IMR-90 (cell line): ENCODE measurements around the gene ACY1. TPM values are rescaled to one million over a fixed set of nuclear protein-coding genes. Genes with fewer than 3 reads are reported as not detected.
"Not testable (repeated sequence)": the region's sequence is repeated elsewhere in the genome, so short reads cannot be mapped to it uniquely, and the experiment has no call there.

Experiments used
- ATAC-seq: fragments of 200-7000 bp; cut with Tn5 transposase; 2 replicates; pipeline ENCODE4 v1.9.1; 2020; ENCODE audit warnings: low read depth, mild to moderate bottlenecking, moderate library complexity
- BruUV-seq: library from RNA; stranded (reverse); fragments of 400-500 nt; replicated peaks from 2 replicates; lab custom pipeline; 2021; lab: Mats Ljungman, UMichigan
- CTCF ChIA-PET: fragments of 300-600 bp; formaldehyde crosslinking; extraction: SDS; loops from one replicate; lab custom pipeline; 2021; ENCODE audit warnings: antibody characterized with exemption; lab: Yijun Ruan, JAX
- POLR2A ChIA-PET: fragments of 300-600 bp; sonication (Branson Sonifier 250); formaldehyde crosslinking; loops from one replicate; lab custom pipeline; 2022; ENCODE audit warnings: antibody characterized with exemption; ENCODE audit not compliant: unreplicated experiment; lab: Charles Lee
- DNase-seq: peaks from one replicate; pipeline ENCODE4 v3.0.0; 2013
- H2AFZ ChIP-seq: replicated peaks from 2 replicates; pipeline ENCODE3; 2013; ENCODE audit warnings: low read length, mild to moderate bottlenecking; ENCODE audit not compliant: poor library complexity
- H2AK5ac ChIP-seq: 2 replicates; pipeline ENCODE4 v1.6.1; 2013; ENCODE audit warnings: low read depth, low read length, inconsistent platforms
- H2AK9ac ChIP-seq: replicated peaks from 2 replicates; pipeline ENCODE3; 2013; ENCODE audit warnings: mild to moderate bottlenecking, low read depth, low read length, moderate library complexity; ENCODE audit not compliant: poor library complexity
- H2BK120ac ChIP-seq: 2 replicates; pipeline ENCODE4 v1.6.1; 2013; ENCODE audit warnings: low read depth, low read length, inconsistent platforms
- H2BK15ac ChIP-seq: 3 replicates; pipeline ENCODE4 v1.6.1; 2013; ENCODE audit warnings: low read depth, low read length, inconsistent platforms
- H2BK20ac ChIP-seq: 2 replicates; pipeline ENCODE4 v1.6.1; 2013; ENCODE audit warnings: low read depth, mild to moderate bottlenecking, inconsistent platforms, low read length, moderate library complexity
- H2BK5ac ChIP-seq: 2 replicates; pipeline ENCODE4 v1.6.1; 2013; ENCODE audit warnings: mild to moderate bottlenecking, low read depth, low read length, inconsistent platforms; ENCODE audit not compliant: poor library complexity, severe bottlenecking
- H3K14ac ChIP-seq: replicated peaks from 2 replicates; pipeline ENCODE4 v1.6.1; 2013; ENCODE audit warnings: low read depth, low read length, inconsistent platforms
- H3K18ac ChIP-seq: 2 replicates; pipeline ENCODE4 v1.6.1; 2013; ENCODE audit warnings: low read depth, low read length, control low read depth
- H3K23ac ChIP-seq: 2 replicates; pipeline ENCODE4 v1.6.1; 2013; ENCODE audit warnings: low read depth, low read length, inconsistent platforms
- H3K27ac ChIP-seq: 2 replicates; pipeline ENCODE4 v1.5.1; 2013; ENCODE audit warnings: mild to moderate bottlenecking, control low read depth, low read length; ENCODE audit not compliant: insufficient read depth
- H3K27me3 ChIP-seq: 2 replicates; pipeline ENCODE4 v1.6.1; 2013; ENCODE audit warnings: low read length; ENCODE audit not compliant: control insufficient read depth, insufficient read depth
- H3K36me3 ChIP-seq: 2 replicates; pipeline ENCODE4 v1.6.1; 2013; ENCODE audit warnings: low read length, mixed read lengths; ENCODE audit not compliant: control insufficient read depth, insufficient read depth
- H3K4ac ChIP-seq: 2 replicates; pipeline ENCODE4 v1.6.1; 2013; ENCODE audit warnings: low read depth, low read length, inconsistent platforms
- H3K4me1 ChIP-seq: 2 replicates; pipeline ENCODE4 v1.6.1; 2013; ENCODE audit warnings: low read length, mixed read lengths; ENCODE audit not compliant: control insufficient read depth, insufficient read depth
- H3K4me2 ChIP-seq: 2 replicates; pipeline ENCODE4 v1.6.1; 2013; ENCODE audit warnings: low read depth, mild to moderate bottlenecking, control low read depth, low read length, moderate library complexity
- H3K4me3 ChIP-seq: 2 replicates; pipeline ENCODE4 v1.5.1; 2013; ENCODE audit warnings: low read depth, mild to moderate bottlenecking, control low read depth, low read length, moderate library complexity; ENCODE audit not compliant: insufficient read depth
- H3K56ac ChIP-seq: 2 replicates; pipeline ENCODE4 v1.6.1; 2013; ENCODE audit warnings: low read length, inconsistent platforms; ENCODE audit not compliant: insufficient read depth; ENCODE audit errors: extremely low read depth
- H3K79me1 ChIP-seq, 2 experiments: 2 replicates each; pipeline ENCODE4 v1.6.1; 2013; ENCODE audit warnings: low read length in 2 of 2, inconsistent platforms in 1 of 2, low read depth in 1 of 2
- H3K9ac ChIP-seq: 2 replicates; pipeline ENCODE4 v1.6.1; 2013; ENCODE audit warnings: low read depth, low read length, control low read depth
- H3K9me1 ChIP-seq: 2 replicates; pipeline ENCODE4 v1.6.1; 2013; ENCODE audit warnings: low read length, inconsistent platforms; ENCODE audit not compliant: insufficient read depth
- H3K9me3 ChIP-seq: 2 replicates; pipeline ENCODE4 v1.6.1; 2013; ENCODE audit warnings: low read length; ENCODE audit not compliant: control insufficient read depth, insufficient read depth
- H4K20me1 ChIP-seq: 2 replicates; pipeline ENCODE4 v1.6.1; 2013; ENCODE audit warnings: low read length, inconsistent platforms; ENCODE audit not compliant: insufficient read depth
- H4K5ac ChIP-seq: 2 replicates; pipeline ENCODE4 v1.6.1; 2013; ENCODE audit warnings: mild to moderate bottlenecking, low read depth, low read length, control low read depth
- H4K8ac ChIP-seq, 2 experiments: 2 replicates each; pipeline ENCODE4 v1.6.1; 2013; ENCODE audit warnings: low read depth in 2 of 2, low read length in 2 of 2, control low read depth in 1 of 2, inconsistent platforms in 1 of 2
- H4K91ac ChIP-seq: 2 replicates; pipeline ENCODE4 v1.6.1; 2013; ENCODE audit warnings: low read depth, low read length, inconsistent platforms; ENCODE audit not compliant: insufficient read depth
- WGBS, 2 experiments: methylation state at CpG; one replicate each; pipeline versions ENCODE4 v1.1.5 to v1.1.7; 2013; ENCODE audit warnings: missing lambda C conversion rate in 2 of 2; ENCODE audit not compliant: insufficient read length in 1 of 2; ENCODE audit errors: extremely low coverage in 2 of 2; 5-methylcytosine and 5-hydroxymethylcytosine counted together
- dilution Hi-C: fragments of 300-500 bp; cut with HindIII; formaldehyde crosslinking; loops from one replicate; pipeline ENCODE4 v1.14.3; 2018; ENCODE audit warnings: low sequenced_read_pairs; ENCODE audit not compliant: unreplicated experiment
- in situ Hi-C: fragments of 300-500 bp; cut with MboI; formaldehyde crosslinking; loops from 3 replicates; pipeline ENCODE4 v1.14.3; 2019; ENCODE audit warnings: low sequenced_read_pairs, inconsistent platforms, mixed read lengths
- intact Hi-C: fragments of 100-400 bp; cut with micrococcal nuclease; formaldehyde crosslinking; loops from 2 replicates; pipeline ENCODE4 v1.10.0; 2022
- polyA plus RNA-seq, 3 experiments: library from polyadenylated mRNA; depleted of rRNA; stranded (reverse); fragments of >200 nt; gene quantifications; 2 replicates each; pipeline ENCODE4 v1.2.3, GENCODE V29; 2012; ENCODE audit warnings: low replicate concordance in 1 of 3
- total RNA-seq: library from RNA; depleted of rRNA; stranded (reverse); fragments of >200 nt; gene quantifications from 2 replicates; pipeline ENCODE4 v1.2.3, GENCODE V29; 2012

ACY1 gene
- total and polyA plus RNA-seq, 2 of the 4 experiments (the other 2 are of a cell fraction), result 22.0 to 47.1 TPM

- H3K4ac ChIP-seq, H3K9me3 ChIP-seq, DNase-seq, H2AK5ac ChIP-seq, H2BK15ac ChIP-seq, H3K27me3 ChIP-seq, H2AFZ ChIP-seq, H3K4me3 ChIP-seq, H3K27ac ChIP-seq, POLR2A ChIA-PET, H2BK120ac ChIP-seq, H2BK20ac ChIP-seq, H3K18ac ChIP-seq, H2AK9ac ChIP-seq, H3K9ac ChIP-seq, CTCF ChIA-PET, H3K14ac ChIP-seq, ATAC-seq, H3K56ac ChIP-seq, H4K5ac ChIP-seq, H4K91ac ChIP-seq, H3K4me2 ChIP-seq, H3K23ac ChIP-seq, H3K9me1 ChIP-seq, in situ Hi-C loops, H2BK5ac ChIP-seq, H4K8ac ChIP-seq, dilution Hi-C loops: not testable (repeated sequence)
- peaks cover 11% of the 10 kb centered on the region for H3K4me1 ChIP-seq
- H4K20me1 ChIP-seq, result peaks cover 18% of the 10 kb centered on the region; the same call in 1 of the 2 replicates
- peaks cover 24 to 47% of the 10 kb centered on the region in 2 experiments; a peak in 3 of 4 replicates for H3K79me1 ChIP-seq
- TSS peak; percentile 93 for BruUV-seq
- WGBS, 2 experiments, result no CpG with 5 or more reads among the region's 13 CpGs
- H3K36me3 ChIP-seq, result peaks cover 31% of the 10 kb centered on the region
- intact Hi-C loops, result loop anchor here (2.0 kb wide), 1 partner anchor 51 kb away; the partner anchor contains the start of gene PARP3
Observed at GRCh38 chr3:51993657-51994056, 10.3 kb downstream of the ACY1 start.
